Lower lobe of right lung (tissue), 2 donors: ENCODE results near the gene CAPN14. TPM values are rescaled to one million over a fixed set of nuclear protein-coding genes. Genes with fewer than 3 reads are reported as not detected.
A peak's percentile ranks its signal among the peaks of the same experiment; 100 is the strongest.

Experiments
- ATAC-seq, 2 donors: fragments of 200-7000 bp; cut with Tn5 transposase; one replicate each; pipeline ENCODE4 v1.9.1; 2020 to 2022; ENCODE audit warnings: mild to moderate bottlenecking in 2 of 2, moderate library complexity in 2 of 2
- DNase-seq: peaks from one replicate; pipeline ENCODE4 v3.0.0-alpha.2; 2020
- H3K27ac ChIP-seq: fragments of 200-600 bp; one replicate; pipeline ENCODE4 v1.8.0; 2022
- H3K27me3 ChIP-seq: fragments of 200-600 bp; one replicate; pipeline ENCODE4 v1.8.0; 2022; ENCODE audit warnings: low read depth
- H3K36me3 ChIP-seq: fragments of 200-600 bp; one replicate; pipeline ENCODE4 v1.8.0; 2022; ENCODE audit warnings: mild to moderate bottlenecking
- H3K4me1 ChIP-seq: fragments of 200-600 bp; one replicate; pipeline ENCODE4 v1.8.0; 2022
- H3K4me3 ChIP-seq: fragments of 200-600 bp; one replicate; pipeline ENCODE4 v1.8.0; 2022; ENCODE audit warnings: mild to moderate bottlenecking
- H3K9me3 ChIP-seq: fragments of 200-600 bp; one replicate; pipeline ENCODE4 v1.8.0; 2022
- intact Hi-C: fragments of 100-400 bp; cut with DNase I; formaldehyde crosslinking; loops from one replicate; pipeline ENCODE4 v1.11.0; 2022
- total RNA-seq: library from RNA; stranded (reverse); fragmentation: NEBNext Ultra II Directional; extraction: Animal tissue kit (Norgen Biotek cat#: 25700); gene quantifications from one replicate; pipeline ENCODE4 v1.2.1, GENCODE V29; 2021
- TF ChIP-seq, protein P1 (sequence below): fragments of 200-600 bp; IDR thresholded peaks from one replicate; pipeline ENCODE4 v1.8.0; 2022; ENCODE audit warnings: antibody characterized with exemption, mild to moderate bottlenecking
- donor health status: DM: no; HTN: yes; CAD: no; lungs with severe emphysema.

CAPN14 gene
- total RNA-seq, 1 donor from 2014 or later, result 0.15 TPM

- peaks cover 21% of the 10 kb centered on the region for H3K4me1 ChIP-seq
- TF ChIP-seq, protein P1, sequence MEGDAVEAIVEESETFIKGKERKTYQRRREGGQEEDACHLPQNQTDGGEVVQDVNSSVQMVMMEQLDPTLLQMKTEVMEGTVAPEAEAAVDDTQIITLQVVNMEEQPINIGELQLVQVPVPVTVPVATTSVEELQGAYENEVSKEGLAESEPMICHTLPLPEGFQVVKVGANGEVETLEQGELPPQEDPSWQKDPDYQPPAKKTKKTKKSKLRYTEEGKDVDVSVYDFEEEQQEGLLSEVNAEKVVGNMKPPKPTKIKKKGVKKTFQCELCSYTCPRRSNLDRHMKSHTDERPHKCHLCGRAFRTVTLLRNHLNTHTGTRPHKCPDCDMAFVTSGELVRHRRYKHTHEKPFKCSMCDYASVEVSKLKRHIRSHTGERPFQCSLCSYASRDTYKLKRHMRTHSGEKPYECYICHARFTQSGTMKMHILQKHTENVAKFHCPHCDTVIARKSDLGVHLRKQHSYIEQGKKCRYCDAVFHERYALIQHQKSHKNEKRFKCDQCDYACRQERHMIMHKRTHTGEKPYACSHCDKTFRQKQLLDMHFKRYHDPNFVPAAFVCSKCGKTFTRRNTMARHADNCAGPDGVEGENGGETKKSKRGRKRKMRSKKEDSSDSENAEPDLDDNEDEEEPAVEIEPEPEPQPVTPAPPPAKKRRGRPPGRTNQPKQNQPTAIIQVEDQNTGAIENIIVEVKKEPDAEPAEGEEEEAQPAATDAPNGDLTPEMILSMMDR, result peak; percentile 45
- peak; percentile 81 to 85 for ATAC-seq
- no peaks in the 10 kb centered on the region for H3K9me3 ChIP-seq
- no peak within 1 kb of the TSS for H3K27ac ChIP-seq
- peak within 1 kb of the TSS; percentile 60 for H3K4me3 ChIP-seq
- DNase-seq, result peak; percentile 73
- H3K36me3 ChIP-seq, result no peaks in the 10 kb centered on the region
- intact Hi-C loops, result no loop called here
- H3K27me3 ChIP-seq, result peaks cover 45% of the 10 kb centered on the region
Observed at GRCh38 chr2:31138037-31138962, 79.0 kb downstream of the CAPN14 start, which contains the start of gene GALNT14. Gene GALNT14 (minus strand): TSS chr2:31138440. CDS start chr2:31138086, 354 bp downstream.

- TF ChIP-seq, protein P1, result no peak
- Histone ChIP-seq H3K4me3 (peak overlapping the region; percentile 60), H3K27ac (no peak overlapping the region), H3K4me1 (peaks cover 21% of the 10 kb centered on the region), H3K9me3 (no peaks in the 10 kb centered on the region), H3K27me3 (peaks cover 45% of the 10 kb centered on the region), H3K36me3 (no peaks in the 10 kb centered on the region)
- intact Hi-C loops, result no loop called here
- DNase-seq, result no peak
- peak; percentile 40 to 50 for ATAC-seq
Observed at GRCh38 chr2:31137211-31138036, 79.9 kb downstream of the CAPN14 start.

- DNase-seq (no peak), ATAC-seq (no peak)
- Histone ChIP-seq H3K27me3 (peaks cover 45% of the 10 kb centered on the region), H3K27ac (no peak overlapping the region), H3K9me3 (no peaks in the 10 kb centered on the region), H3K4me3 (peak overlapping the region; percentile 60), H3K36me3 (no peaks in the 10 kb centered on the region), H3K4me1 (peaks cover 21% of the 10 kb centered on the region)
- intact Hi-C loops, result no loop called here
- TF ChIP-seq, protein P1, result no peak
Observed at GRCh38 chr2:31136732-31137131, 80.6 kb downstream of the CAPN14 start.

DNA sequence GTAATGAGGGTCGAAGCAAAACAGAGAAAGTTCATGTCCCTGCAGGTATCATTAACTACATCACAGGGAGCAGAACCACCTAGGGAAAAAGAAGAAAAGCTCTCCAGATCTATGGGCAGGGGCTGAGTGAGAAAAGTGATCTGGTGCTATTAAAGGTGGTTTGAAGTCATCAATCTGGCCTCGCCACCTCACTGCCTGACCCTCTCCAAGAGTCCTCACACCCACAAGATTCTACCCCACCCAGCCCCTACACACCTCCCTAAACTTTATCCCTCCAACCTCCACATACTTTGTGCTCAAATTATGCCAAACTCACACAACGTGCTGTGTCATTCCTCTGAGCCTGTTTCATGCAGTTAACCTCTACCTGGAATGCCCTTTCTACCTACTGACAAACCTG, 81.3 kb downstream of the CAPN14 start:
- no peaks in the 10 kb centered on the region for H3K36me3 ChIP-seq
- peaks cover 21% of the 10 kb centered on the region for H3K4me1 ChIP-seq
- no peaks in the 10 kb centered on the region for H3K9me3 ChIP-seq
- DNase-seq, result no peak
- no peak for ATAC-seq
- TF ChIP-seq, protein P1, result no peak
- intact Hi-C loops, result no loop called here
- H3K4me3 ChIP-seq, result no peak overlapping the region
- H3K27me3 ChIP-seq, result peaks cover 45% of the 10 kb centered on the region
- H3K27ac ChIP-seq, result no peak overlapping the region

DNA sequence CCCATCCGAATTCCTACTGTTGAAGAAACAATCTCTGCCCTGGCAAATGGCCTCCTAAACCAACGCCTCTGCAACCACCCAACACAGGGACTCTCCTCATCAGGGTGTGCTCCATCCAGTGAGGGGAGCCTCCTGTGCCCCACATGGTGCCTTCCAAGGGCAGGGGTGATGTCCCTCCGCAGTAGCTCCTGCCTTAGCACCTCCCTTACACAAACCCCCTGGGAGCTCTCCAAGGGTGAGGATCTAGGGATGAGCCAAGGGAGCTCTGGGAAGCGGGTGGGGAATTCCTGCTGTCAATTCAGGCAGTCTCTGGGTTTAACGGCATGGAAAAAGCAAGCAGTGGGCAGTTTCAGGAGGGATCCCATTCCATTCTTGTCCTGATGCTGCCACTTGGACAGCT, 82.8 kb downstream of the CAPN14 start:
- no peak for ATAC-seq
- intact Hi-C loops, result no loop called here
- Histone ChIP-seq H3K4me1 (peaks cover 21% of the 10 kb centered on the region), H3K27me3 (peaks cover 44% of the 10 kb centered on the region), H3K36me3 (no peaks in the 10 kb centered on the region), H3K4me3 (no peak overlapping the region), H3K9me3 (no peaks in the 10 kb centered on the region), H3K27ac (no peak overlapping the region)
- no peak for DNase-seq
- TF ChIP-seq, protein P1, result no peak
